Measurements from ENCODE around the gene MISP3. TPM values are rescaled to one million over a fixed set of nuclear protein-coding genes. Genes with fewer than 3 reads are reported as not detected.

MISP3 gene
- total and polyA plus RNA-seq, 2 donors from 2014 or later = 8.7 to 32.0 TPM

GRCh38 chr19:14053032-14053431 is 19.6 kb upstream of the MISP3 start:
- H3K4me1 ChIP-seq (ENCODE audit: control insufficient read depth in 2 of 3, insufficient read depth in 2 of 3, low read depth in 1 of 3, low read length in 3 of 3) = peaks cover 0 to 3% (median 0%) of the 10 kb centered on the region in 3 donors
- no peak for TF ChIP-seq CTCF (IDR thresholded peaks at IDR 0.05; ENCODE audit: borderline replicate concordance, extremely low read depth, insufficient read depth)
- H3K4me3 ChIP-seq (ENCODE audit: low read length in 3 of 3) = no peak overlapping the region
- no peaks in the 10 kb centered on the region for H3K27me3 ChIP-seq (ENCODE audit: control insufficient read depth, insufficient read depth, low read length)
- H3K9me3 ChIP-seq (ENCODE audit: control insufficient read depth in 2 of 3, insufficient read depth in 1 of 3, low read length in 3 of 3) = peaks cover 0 to 5% (median 0%) of the 10 kb centered on the region in 3 donors
- intact Hi-C loops (cut with DNase I) = loop anchor here (10.0 kb wide), 1 partner anchor 168 kb away; no protein-coding TSS in a partner anchor
- no peak for FAIRE-seq
- H3K27ac ChIP-seq (ENCODE audit: low read depth in 2 of 2, low read length in 2 of 2) = no peak overlapping the region
- no peak overlapping the region for H3K9ac ChIP-seq (ENCODE audit: low read length in 3 of 3)
- no peaks in the 10 kb centered on the region for H3K36me3 ChIP-seq (ENCODE audit: control insufficient read depth in 2 of 3, insufficient read depth in 3 of 3, low read length in 3 of 3)
- no peak for DNase-seq

GRCh38 chr19:14053500-14053899 is 19.1 kb upstream of the MISP3 start:
- no peak overlapping the region for H3K4me3 ChIP-seq (ENCODE audit: low read length in 3 of 3)
- no peak overlapping the region for H3K27ac ChIP-seq (ENCODE audit: low read depth in 2 of 2, low read length in 2 of 2)
- intact Hi-C loops (cut with DNase I) = loop anchor here (10.0 kb wide), 1 partner anchor 169 kb away; no protein-coding TSS in a partner anchor
- no peaks in the 10 kb centered on the region for H3K27me3 ChIP-seq (ENCODE audit: control insufficient read depth, insufficient read depth, low read length)
- no peak overlapping the region for H3K9ac ChIP-seq (ENCODE audit: low read length in 3 of 3)
- H3K36me3 ChIP-seq (ENCODE audit: control insufficient read depth in 2 of 3, insufficient read depth in 3 of 3, low read length in 3 of 3) = no peaks in the 10 kb centered on the region
- H3K9me3 ChIP-seq (ENCODE audit: control insufficient read depth in 2 of 3, insufficient read depth in 1 of 3, low read length in 3 of 3) = peaks cover 0 to 3% (median 0%) of the 10 kb centered on the region in 3 donors
- FAIRE-seq (no peak), DNase-seq (no peak)
- TF ChIP-seq CTCF (IDR thresholded peaks at IDR 0.05; ENCODE audit: borderline replicate concordance, extremely low read depth, insufficient read depth) = no peak
- peaks cover 0 to 7% (median 3%) of the 10 kb centered on the region in 3 donors for H3K4me1 ChIP-seq (ENCODE audit: control insufficient read depth in 2 of 3, insufficient read depth in 2 of 3, low read depth in 1 of 3, low read length in 3 of 3)

GRCh38 chr19:14054099-14054498 is 18.5 kb upstream of the MISP3 start:
- H3K9ac ChIP-seq (ENCODE audit: low read length in 3 of 3) = no peak overlapping the region
- H3K27me3 ChIP-seq (ENCODE audit: control insufficient read depth, insufficient read depth, low read length) = no peaks in the 10 kb centered on the region
- no peaks in the 10 kb centered on the region for H3K36me3 ChIP-seq (ENCODE audit: control insufficient read depth in 2 of 3, insufficient read depth in 3 of 3, low read length in 3 of 3)
- H3K27ac ChIP-seq (ENCODE audit: low read depth in 2 of 2, low read length in 2 of 2) = no peak overlapping the region
- intact Hi-C loops (cut with DNase I) = loop anchor here (10.0 kb wide), 1 partner anchor 169 kb away; no protein-coding TSS in a partner anchor
- no peaks in the 10 kb centered on the region for H3K9me3 ChIP-seq (ENCODE audit: control insufficient read depth in 2 of 3, insufficient read depth in 1 of 3, low read length in 3 of 3)
- H3K4me1 ChIP-seq (ENCODE audit: control insufficient read depth in 2 of 3, insufficient read depth in 2 of 3, low read depth in 1 of 3, low read length in 3 of 3) = peaks cover 0 to 7% (median 6%) of the 10 kb centered on the region in 3 donors
- TF ChIP-seq CTCF (IDR thresholded peaks at IDR 0.05; ENCODE audit: borderline replicate concordance, extremely low read depth, insufficient read depth) = no peak
- FAIRE-seq (no peak), DNase-seq (no peak)
- no peak overlapping the region for H3K4me3 ChIP-seq (ENCODE audit: low read length in 3 of 3)

GRCh38 chr19:14054721-14055120 is 17.9 kb upstream of the MISP3 start:
- intact Hi-C loops (cut with DNase I) = loop anchor here (10.0 kb wide), 1 partner anchor 170 kb away; no protein-coding TSS in a partner anchor
- no peak for FAIRE-seq
- Histone ChIP-seq H3K27me3 (ENCODE audit: control insufficient read depth, insufficient read depth, low read length) (no peaks in the 10 kb centered on the region), H3K36me3 (ENCODE audit: control insufficient read depth in 2 of 3, insufficient read depth in 3 of 3, low read length in 3 of 3) (no peaks in the 10 kb centered on the region), H3K9ac (ENCODE audit: low read length in 3 of 3) (no peak overlapping the region), H3K9me3 (ENCODE audit: control insufficient read depth in 2 of 3, insufficient read depth in 1 of 3, low read length in 3 of 3) (no peaks in the 10 kb centered on the region), H3K4me1 (ENCODE audit: control insufficient read depth in 2 of 3, insufficient read depth in 2 of 3, low read depth in 1 of 3, low read length in 3 of 3) (peaks cover 0 to 7% (median 6%) of the 10 kb centered on the region in 3 donors), H3K27ac (ENCODE audit: low read depth in 2 of 2, low read length in 2 of 2) (no peak overlapping the region), H3K4me3 (ENCODE audit: low read length in 3 of 3) (no peak overlapping the region)
- no peak for DNase-seq
- TF ChIP-seq CTCF (IDR thresholded peaks at IDR 0.05; ENCODE audit: borderline replicate concordance, extremely low read depth, insufficient read depth) = no peak

Data from kidney (tissue), 14 donors.